Measurements from ENCODE around the gene SMCHD1.
A peak's percentile ranks its signal among the peaks of the same experiment; 100 is the strongest.
"Not testable (repeated sequence)": the region's sequence is repeated elsewhere in the genome, so short reads cannot be mapped to it uniquely, and the experiment has no call there.

SMCHD1 gene

GRCh38 chr18:2660849-2661248 is 5.3 kb downstream of the SMCHD1 start:
- DNase-seq, result not testable (repeated sequence)

- not testable (repeated sequence) for DNase-seq
These were observed 6.8 kb downstream of the SMCHD1 start for GRCh38 chr18:2662288-2662687.

- no peak for DNase-seq
These were observed 7.5 kb downstream of the SMCHD1 start for GRCh38 chr18:2662990-2663389.

GRCh38 chr18:2672410-2672809 is 16.9 kb downstream of the SMCHD1 start:
- DNase-seq, result no peak

GRCh38 chr18:2672872-2673271 is 17.3 kb downstream of the SMCHD1 start:
- DNase-seq, result no peak

GRCh38 chr18:2678933-2679332 is 23.4 kb downstream of the SMCHD1 start:
- not testable (repeated sequence) for DNase-seq

- no peak for DNase-seq
These were observed 24.8 kb downstream of the SMCHD1 start for GRCh38 chr18:2680216-2680792.

- DNase-seq, result no peak
These were observed 26.6 kb downstream of the SMCHD1 start for GRCh38 chr18:2681993-2682603.

GRCh38 chr18:2683055-2683454 is 27.5 kb downstream of the SMCHD1 start:
- no peak for DNase-seq

- no peak for DNase-seq
These were observed 30.9 kb downstream of the SMCHD1 start for GRCh38 chr18:2686349-2686968.

- no peak for DNase-seq
These were observed 32.0 kb downstream of the SMCHD1 start for GRCh38 chr18:2687390-2688001.

GRCh38 chr18:2692508-2692907 is 37.0 kb downstream of the SMCHD1 start:
- no peak for DNase-seq

GRCh38 chr18:2697184-2697583 is 41.7 kb downstream of the SMCHD1 start:
- no peak for DNase-seq

- no peak for DNase-seq
These were observed 43.5 kb downstream of the SMCHD1 start for GRCh38 chr18:2699001-2699400.

GRCh38 chr18:2704541-2704940 is 49.0 kb downstream of the SMCHD1 start:
- no peak for DNase-seq

- DNase-seq, result no peak
These were observed 51.4 kb downstream of the SMCHD1 start for GRCh38 chr18:2706903-2707302.

- DNase-seq, result no peak
These were observed 52.1 kb downstream of the SMCHD1 start for GRCh38 chr18:2707551-2708168.

- DNase-seq, result no peak
These were observed 53.8 kb downstream of the SMCHD1 start for GRCh38 chr18:2709316-2709715.

GRCh38 chr18:2714140-2714539 is 58.6 kb downstream of the SMCHD1 start:
- no peak for DNase-seq

GRCh38 chr18:2715990-2716389 is 60.5 kb downstream of the SMCHD1 start:
- DNase-seq, result peak; percentile 32

- DNase-seq, result no peak
These were observed 61.1 kb downstream of the SMCHD1 start for GRCh38 chr18:2716394-2717326.

- no peak for DNase-seq
These were observed 61.9 kb downstream of the SMCHD1 start for GRCh38 chr18:2717407-2717806.

GRCh38 chr18:2719040-2719439 is 63.5 kb downstream of the SMCHD1 start:
- DNase-seq, result no peak

Data from fibroblast of skin of right quadriceps (primary cell).